B cell (primary cell): ENCODE measurements around the gene ECI1. TPM values are rescaled to one million over a fixed set of nuclear protein-coding genes. Genes with fewer than 3 reads are reported as not detected.

Source experiments
- ATAC-seq: fragments of 200-7000 bp; cut with Tn5 transposase; one replicate; pipeline ENCODE4 v1.10.0; 2021; ENCODE audit warnings: low read depth, mild to moderate bottlenecking, moderate number of reproducible peaks, moderate library complexity
- CTCF ChIA-PET: fragments of 350-600 bp; sonication (Branson Sonifier 250); formaldehyde crosslinking; loops from one replicate; lab custom pipeline; 2021; ENCODE audit warnings: antibody characterized with exemption, inconsistent platforms; lab: Charles Lee
- POLR2A ChIA-PET: fragments of 350-600 bp; sonication (Branson Sonifier 250); formaldehyde crosslinking; loops from one replicate; lab custom pipeline; 2021; ENCODE audit warnings: antibody characterized with exemption; lab: Charles Lee
- DNase-seq: peaks from one replicate; pipeline ENCODE4 v3.0.0; 2013
- H2AFZ ChIP-seq: 2 replicates; pipeline ENCODE4 v1.6.1; 2012; ENCODE audit warnings: mild to moderate bottlenecking, low read depth, low read length; ENCODE audit not compliant: insufficient read depth, poor library complexity, severe bottlenecking
- H3K27ac ChIP-seq, 2 donors: 1 replicate in 1 of 2; 2 replicates in 1 of 2; pipeline ENCODE4 v1.5.1; 2012 to 2013; ENCODE audit warnings: low read length in 2 of 2, mild to moderate bottlenecking in 2 of 2, moderate library complexity in 1 of 2
- H3K27me3 ChIP-seq, 4 experiments: fragments of 200-600 bp in 1 of 4; sonication (generic) in 1 of 4; replicated peaks in 1 of 4; 1 replicate in 2 of 4; 2 replicates in 2 of 4; pipeline versions ENCODE4 v1.6.1 to v1.7.0; 2013 to 2016; ENCODE audit warnings: low read length in 3 of 4, mild to moderate bottlenecking in 2 of 4, mixed read lengths in 1 of 4, moderate library complexity in 1 of 4; ENCODE audit not compliant: insufficient read depth in 4 of 4, control insufficient read depth in 3 of 4; ENCODE audit errors: control extremely low read depth in 1 of 4
- H3K36me3 ChIP-seq, 2 experiments: replicated peaks in 1 of 2; 1 replicate in 1 of 2; 2 replicates in 1 of 2; pipeline versions ENCODE4 v1.6.1 to v1.7.1; 2013; ENCODE audit warnings: low read length in 1 of 2; ENCODE audit not compliant: insufficient read depth in 2 of 2, control insufficient read depth in 1 of 2; ENCODE audit errors: control extremely low read depth in 1 of 2, extremely low read depth in 1 of 2
- H3K4me1 ChIP-seq, 2 donors: fragments of 200-600 bp in 1 of 2; sonication (generic) in 1 of 2; 1 replicate in 1 of 2; 2 replicates in 1 of 2; pipeline versions ENCODE4 v1.5.1 to v1.6.1; 2013 to 2017; ENCODE audit warnings: low read length in 2 of 2; ENCODE audit not compliant: control insufficient read depth in 2 of 2, insufficient read depth in 2 of 2
- H3K4me2 ChIP-seq: replicated peaks from 2 replicates; pipeline ENCODE3; 2012; ENCODE audit warnings: mild to moderate bottlenecking, low read depth, low read length; ENCODE audit not compliant: poor library complexity, severe bottlenecking
- H3K4me3 ChIP-seq, 5 experiments: fragments of 200-600 bp in 1 of 5; sonication (generic) in 1 of 5; 1 replicate in 3 of 5; 2 replicates in 2 of 5; pipeline versions ENCODE4 v1.5.1 to v1.7.0; 2011 to 2016; ENCODE audit warnings: low read length in 4 of 5, mild to moderate bottlenecking in 4 of 5, low read depth in 2 of 5, control low read depth in 1 of 5, moderate library complexity in 1 of 5; ENCODE audit not compliant: insufficient read depth in 1 of 5; ENCODE audit errors: control extremely low read depth in 1 of 5, extremely low read depth in 1 of 5
- H3K79me2 ChIP-seq: fragments of 200-600 bp; sonication (generic); one replicate; pipeline ENCODE4 v1.6.0; 2016; ENCODE audit warnings: low read length; ENCODE audit not compliant: control insufficient read depth, insufficient read depth
- H3K9ac ChIP-seq: fragments of 200-600 bp; sonication (generic); 2 replicates; pipeline ENCODE4 v1.6.1; 2017; ENCODE audit warnings: mild to moderate bottlenecking, low read length, moderate library complexity
- H3K9me3 ChIP-seq, 3 donors: one replicate each; pipeline versions ENCODE4 v1.6.1 to v1.7.1; 2013; ENCODE audit warnings: low read length in 2 of 3; ENCODE audit not compliant: control insufficient read depth in 2 of 3, insufficient read depth in 1 of 3; ENCODE audit errors: control extremely low read depth in 1 of 3
- H4K20me1 ChIP-seq: 2 replicates; pipeline ENCODE4 v1.6.0; 2012; ENCODE audit warnings: mild to moderate bottlenecking, low read length; ENCODE audit not compliant: insufficient read depth, control insufficient read depth, poor library complexity, severe bottlenecking
- H3K27ac Mint-ChIP-seq: one replicate; pipeline ENCODE4 v1.8.0; 2021; ENCODE audit warnings: mixed read lengths
- H3K27me3 Mint-ChIP-seq: one replicate; pipeline ENCODE4 v1.8.0; 2021; ENCODE audit warnings: mixed read lengths
- H3K4me1 Mint-ChIP-seq: one replicate; pipeline ENCODE4 v1.8.0; 2021; ENCODE audit warnings: mixed read lengths
- H3K4me3 Mint-ChIP-seq: one replicate; pipeline ENCODE4 v1.8.0; 2021; ENCODE audit warnings: mixed read lengths
- H3K9me3 Mint-ChIP-seq: one replicate; pipeline ENCODE4 v1.8.0; 2022; ENCODE audit warnings: mixed read lengths; ENCODE audit not compliant: insufficient read depth
- EZH2 ChIP-seq: IDR thresholded peaks from 2 replicates; pipeline ENCODE4 v1.6.1; 2012; ENCODE audit warnings: borderline replicate concordance, low read depth, mild to moderate bottlenecking, moderate library complexity, low read length; ENCODE audit not compliant: insufficient read depth, poor library complexity, severe bottlenecking
- WGBS: methylation state at CpG from one replicate; pipeline ENCODE4 v1.1.5; 2013; ENCODE audit warnings: missing lambda C conversion rate; ENCODE audit not compliant: insufficient coverage; 5-methylcytosine and 5-hydroxymethylcytosine counted together
- intact Hi-C: fragments of 100-400 bp; cut with micrococcal nuclease; formaldehyde crosslinking; loops from one replicate; pipeline ENCODE4 v1.10.0; 2022
- polyA plus RNA-seq: library from polyadenylated mRNA; depleted of rRNA; stranded (reverse); fragments of >200 nt; gene quantifications from 2 replicates; pipeline ENCODE4 v1.2.3, GENCODE V29; 2012
- total RNA-seq, 2 donors: library from RNA; stranded (reverse); fragments of 120-200 nt in 1 of 2; gene quantifications; 1 replicate in 1 of 2; 2 replicates in 1 of 2; pipeline versions ENCODE4 v1.2.3 to v1.2.4, GENCODE V29; 2013 to 2022
- TF ChIP-seq, protein P1 (sequence below): fragments of 200-600 bp; IDR thresholded peaks from one replicate; pipeline ENCODE4 v1.8.0; 2022; ENCODE audit warnings: antibody characterized with exemption, mild to moderate bottlenecking

Gene ECI1
- total and polyA plus RNA-seq, 2 donors (not counting 1 experiment from before 2014, with no cell fraction given), result 34.3 to 38.4 TPM

- POLR2A ChIA-PET, result interaction anchor here (0.6 to 2.2 kb wide), 5 partner anchors 51 to 1793 kb away, joined by 3 to 16 read pairs (median 6); partner anchors contain the start of genes FLYWCH2, RNPS1 and TRAF7
- no peak for DNase-seq
- Histone ChIP-seq H2AFZ (peak overlapping the region; percentile 95), H3K9me3 (no peaks in the 10 kb centered on the region), H3K4me1 (peaks cover 12 to 22% of the 10 kb centered on the region in 2 donors), H3K9ac (peak overlapping the region; percentile 88), H3K27ac (peak overlapping the region; percentile 66 to 89), H3K4me2 (peak overlapping the region; percentile 97), H3K4me3 (peak overlapping the region; percentile 73 to 94 (median 76)), H3K27me3 (no peaks in the 10 kb centered on the region), H3K36me3 (peaks cover 0 to 32% of the 10 kb centered on the region in 2 experiments), H3K79me2 (peaks cover 22% of the 10 kb centered on the region), H4K20me1 (no peaks in the 10 kb centered on the region)
- Mint-ChIP-seq H3K9me3 (no peaks in the 10 kb centered on the region), H3K4me3 (peak overlapping the region; percentile 87), H3K27ac (peak overlapping the region; percentile 94), H3K4me1 (peaks cover 21% of the 10 kb centered on the region), H3K27me3 (no peaks in the 10 kb centered on the region)
- intact Hi-C loops, result loop anchor here (1.0 to 2.0 kb wide), 6 partner anchors 9 to 307 kb away; partner anchors contain the start of genes ATP6V0C, E4F1, ECI1 and RNPS1
- ATAC-seq, result no peak
- 34% methylated on average over 15 of the region's 16 CpGs for WGBS
- CTCF ChIA-PET, result interaction anchor here (1.1 to 3.4 kb wide), 4 partner anchors 10 to 51 kb away, joined by 3 to 20 read pairs (median 3); partner anchors contain the start of gene TRAF7
- TF ChIP-seq, protein P1, sequence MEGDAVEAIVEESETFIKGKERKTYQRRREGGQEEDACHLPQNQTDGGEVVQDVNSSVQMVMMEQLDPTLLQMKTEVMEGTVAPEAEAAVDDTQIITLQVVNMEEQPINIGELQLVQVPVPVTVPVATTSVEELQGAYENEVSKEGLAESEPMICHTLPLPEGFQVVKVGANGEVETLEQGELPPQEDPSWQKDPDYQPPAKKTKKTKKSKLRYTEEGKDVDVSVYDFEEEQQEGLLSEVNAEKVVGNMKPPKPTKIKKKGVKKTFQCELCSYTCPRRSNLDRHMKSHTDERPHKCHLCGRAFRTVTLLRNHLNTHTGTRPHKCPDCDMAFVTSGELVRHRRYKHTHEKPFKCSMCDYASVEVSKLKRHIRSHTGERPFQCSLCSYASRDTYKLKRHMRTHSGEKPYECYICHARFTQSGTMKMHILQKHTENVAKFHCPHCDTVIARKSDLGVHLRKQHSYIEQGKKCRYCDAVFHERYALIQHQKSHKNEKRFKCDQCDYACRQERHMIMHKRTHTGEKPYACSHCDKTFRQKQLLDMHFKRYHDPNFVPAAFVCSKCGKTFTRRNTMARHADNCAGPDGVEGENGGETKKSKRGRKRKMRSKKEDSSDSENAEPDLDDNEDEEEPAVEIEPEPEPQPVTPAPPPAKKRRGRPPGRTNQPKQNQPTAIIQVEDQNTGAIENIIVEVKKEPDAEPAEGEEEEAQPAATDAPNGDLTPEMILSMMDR, result no peak
- TF ChIP-seq EZH2, result no peak
These were observed 45.4 kb downstream of the ECI1 start for GRCh38 chr16:2205967-2206313.
